A673 (cell line): Measurements from ENCODE around the gene CCDC137.

ENCODE experiments used
- EZH2 ChIP-seq: fragments of 200-600 bp; sonication (generic); IDR thresholded peaks from 2 replicates; pipeline ENCODE4 v1.6.1; 2017; ENCODE audit warnings: borderline replicate concordance, low read depth, mild to moderate bottlenecking, mixed read lengths, antibody characterized with exemption, low read length; ENCODE audit not compliant: poor library complexity, severe bottlenecking
- TF ChIP-seq, protein P1 (sequence below): fragments of 300-800, 200-600 bp; sonication (generic); conservative IDR thresholded peaks from 2 replicates; pipeline ENCODE4 v1.5.1; 2017; ENCODE audit warnings: low read depth, mild to moderate bottlenecking, antibody characterized with exemption, low read length, moderate library complexity, mixed read lengths

DNA sequence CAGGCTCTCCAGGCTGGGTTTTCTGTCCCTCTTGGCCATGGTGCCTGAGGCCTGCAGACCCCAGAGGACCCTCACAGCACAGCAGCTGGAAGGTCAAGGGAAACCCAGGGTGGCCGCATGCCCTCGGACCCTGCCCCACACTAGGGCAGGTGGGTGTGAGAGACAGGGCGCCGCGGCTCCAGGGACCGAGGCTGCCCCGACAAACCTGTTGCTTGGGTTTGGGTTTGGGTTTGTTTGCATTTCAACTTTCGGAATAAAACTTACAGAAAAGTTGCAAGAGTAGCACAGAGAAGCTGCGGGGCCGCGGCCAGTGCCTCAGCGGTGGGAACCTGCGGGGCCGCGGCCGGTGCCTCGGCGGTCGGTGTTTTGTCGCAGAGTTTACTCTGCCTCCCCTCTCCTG is 25.1 kb downstream of the CCDC137 start:
- TF ChIP-seq, protein P1, sequence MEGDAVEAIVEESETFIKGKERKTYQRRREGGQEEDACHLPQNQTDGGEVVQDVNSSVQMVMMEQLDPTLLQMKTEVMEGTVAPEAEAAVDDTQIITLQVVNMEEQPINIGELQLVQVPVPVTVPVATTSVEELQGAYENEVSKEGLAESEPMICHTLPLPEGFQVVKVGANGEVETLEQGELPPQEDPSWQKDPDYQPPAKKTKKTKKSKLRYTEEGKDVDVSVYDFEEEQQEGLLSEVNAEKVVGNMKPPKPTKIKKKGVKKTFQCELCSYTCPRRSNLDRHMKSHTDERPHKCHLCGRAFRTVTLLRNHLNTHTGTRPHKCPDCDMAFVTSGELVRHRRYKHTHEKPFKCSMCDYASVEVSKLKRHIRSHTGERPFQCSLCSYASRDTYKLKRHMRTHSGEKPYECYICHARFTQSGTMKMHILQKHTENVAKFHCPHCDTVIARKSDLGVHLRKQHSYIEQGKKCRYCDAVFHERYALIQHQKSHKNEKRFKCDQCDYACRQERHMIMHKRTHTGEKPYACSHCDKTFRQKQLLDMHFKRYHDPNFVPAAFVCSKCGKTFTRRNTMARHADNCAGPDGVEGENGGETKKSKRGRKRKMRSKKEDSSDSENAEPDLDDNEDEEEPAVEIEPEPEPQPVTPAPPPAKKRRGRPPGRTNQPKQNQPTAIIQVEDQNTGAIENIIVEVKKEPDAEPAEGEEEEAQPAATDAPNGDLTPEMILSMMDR, result no peak
- TF ChIP-seq EZH2, result no peak
